Keratinocyte (primary cell): ENCODE measurements around the gene OR5J2. TPM values are rescaled to one million over a fixed set of nuclear protein-coding genes. Genes with fewer than 3 reads are reported as not detected.

Source experiments
- DNase-seq: peaks from one replicate; pipeline ENCODE4 v3.0.0-alpha.2; 2011; ENCODE audit warnings: low read depth, missing footprints, low spot score
- FAIRE-seq: peaks from 2 replicates; lab custom pipeline; 2011; peaks lifted over from hg19 to GRCh38; lab: Jason Lieb, UNC
- H2AFZ ChIP-seq: 2 replicates; pipeline ENCODE4 v1.6.0; 2012; ENCODE audit warnings: low read length, control low read depth, inconsistent platforms; ENCODE audit not compliant: control insufficient read depth
- H3K27ac ChIP-seq: 2 replicates; pipeline ENCODE4 v1.5.1; 2011; ENCODE audit warnings: low read length; ENCODE audit not compliant: control insufficient read depth, insufficient read depth
- H3K27me3 ChIP-seq: 3 replicates; pipeline ENCODE4 v1.6.0; 2011; ENCODE audit warnings: low read length; ENCODE audit not compliant: control insufficient read depth, insufficient read depth; ENCODE audit errors: extremely low read depth
- H3K36me3 ChIP-seq, 2 experiments: 2 replicates in 1 of 2; 3 replicates in 1 of 2; pipeline ENCODE4 v1.5.1; 2011; ENCODE audit warnings: low read length in 2 of 2, mild to moderate bottlenecking in 1 of 2; ENCODE audit not compliant: control insufficient read depth in 2 of 2, insufficient read depth in 2 of 2; ENCODE audit errors: extremely low read depth in 1 of 2
- H3K4me1 ChIP-seq: 3 replicates; pipeline ENCODE4 v1.5.1; 2011; ENCODE audit warnings: low read length; ENCODE audit not compliant: control insufficient read depth, insufficient read depth; ENCODE audit errors: extremely low read depth
- H3K4me2 ChIP-seq: 3 replicates; pipeline ENCODE4 v1.6.0; 2011; ENCODE audit warnings: low read depth, low read length; ENCODE audit not compliant: control insufficient read depth, insufficient read depth; ENCODE audit errors: extremely low read depth
- H3K4me3 ChIP-seq, 3 experiments: fragments of 200-600 bp in 1 of 3; sonication (generic) in 1 of 3; 2 replicates in 2 of 3; 3 replicates in 1 of 3; pipeline ENCODE4 v1.5.1; 2011 to 2016; ENCODE audit warnings: low read length in 3 of 3, mild to moderate bottlenecking in 3 of 3, control low read depth in 2 of 3, inconsistent platforms in 1 of 3, low read depth in 1 of 3, mixed read lengths in 1 of 3, mixed run types in 1 of 3, moderate library complexity in 1 of 3; ENCODE audit not compliant: control insufficient read depth in 2 of 3, insufficient read depth in 2 of 3; ENCODE audit errors: extremely low read depth in 1 of 3
- H3K79me2 ChIP-seq: 2 replicates; pipeline ENCODE4 v1.6.0; 2012; ENCODE audit warnings: low read length; ENCODE audit not compliant: control insufficient read depth, insufficient read depth
- H3K9ac ChIP-seq: 3 replicates; pipeline ENCODE4 v1.6.0; 2011; ENCODE audit warnings: low read length; ENCODE audit not compliant: control insufficient read depth, insufficient read depth; ENCODE audit errors: extremely low read depth
- H3K9me1 ChIP-seq: 3 replicates; pipeline ENCODE4 v1.6.0; 2011; ENCODE audit warnings: low read length; ENCODE audit not compliant: control insufficient read depth, insufficient read depth; ENCODE audit errors: extremely low read depth
- H3K9me3 ChIP-seq: 2 replicates; pipeline ENCODE4 v1.5.1; 2012; ENCODE audit warnings: low read depth, low read length; ENCODE audit not compliant: control insufficient read depth
- H4K20me1 ChIP-seq: 3 replicates; pipeline ENCODE4 v1.6.0; 2011; ENCODE audit warnings: low read length; ENCODE audit not compliant: control insufficient read depth, insufficient read depth; ENCODE audit errors: extremely low read depth
- CTCF ChIP-seq, 3 experiments: IDR thresholded peaks in 1 of 3; conservative IDR thresholded peaks in 1 of 3; optimal IDR thresholded peaks in 1 of 3; 2 replicates in 2 of 3; 3 replicates in 1 of 3; pipeline versions ENCODE3 to v1.5.1; 2011; ENCODE audit warnings: low read length in 3 of 3, mild to moderate bottlenecking in 3 of 3, moderate library complexity in 2 of 3, control low read depth in 1 of 3, inconsistent platforms in 1 of 3; ENCODE audit not compliant: insufficient read depth in 2 of 3; ENCODE audit errors: extremely low read depth in 1 of 3
- EZH2 ChIP-seq: IDR thresholded peaks from one replicate; pipeline ENCODE4 v1.6.1; 2012; ENCODE audit warnings: inconsistent platforms, mild to moderate bottlenecking, low read length, moderate library complexity
- dilution Hi-C: fragments of 300-500 bp; cut with MboI; formaldehyde crosslinking; loops from one replicate; pipeline ENCODE4 v1.7.0; 2020; ENCODE audit warnings: low sequenced_read_pairs; ENCODE audit not compliant: extremely low pct_ligation_motif_present
- polyA plus RNA-seq, 5 experiments: library from polyadenylated mRNA; depleted of rRNA in 3 of 5; stranded (reverse) in 3 of 5; stranded (forward) in 1 of 5; unstranded in 1 of 5; fragments of >200 nt; gene quantifications; 1 replicate in 1 of 5; 2 replicates in 3 of 5; 3 replicates in 1 of 5; pipeline versions ENCODE4 v1.2.1 to v1.2.3, GENCODE V29; 2011 to 2012; ENCODE audit warnings: missing spikeins in 2 of 5, low read depth in 1 of 5, low replicate concordance in 1 of 5

OR5J2 gene
- polyA plus RNA-seq, 1 donor (not counting 4 experiments of a cell fraction or from before 2014, with no cell fraction given): not detected

- Histone ChIP-seq H3K4me2 (no peak overlapping the region), H4K20me1 (no peaks in the 10 kb centered on the region), H3K9me1 (no peaks in the 10 kb centered on the region), H3K9me3 (no peaks in the 10 kb centered on the region), H3K36me3 (no peaks in the 10 kb centered on the region), H3K9ac (no peak overlapping the region), H2AFZ (no peak overlapping the region), H3K27me3 (no peaks in the 10 kb centered on the region), H3K4me3 (no peak overlapping the region), H3K27ac (no peak overlapping the region), H3K4me1 (no peaks in the 10 kb centered on the region), H3K79me2 (no peaks in the 10 kb centered on the region)
- DNase-seq: no peak
- TF ChIP-seq EZH2 (no peak), CTCF (optimal IDR thresholded peaks at IDR 0.05 in 1 of 3, IDR thresholded peaks at IDR 0.05 in 1 of 3, conservative IDR thresholded peaks at IDR 0.05 in 1 of 3; ENCODE audit: extremely low read depth in 1 of 3, insufficient read depth in 2 of 3, low read length in 3 of 3) (no peak)
- FAIRE-seq: no peak
- dilution Hi-C loops: no loop called here
Measured at GRCh38 chr11:56197367-56197766, 20.9 kb downstream of the OR5J2 start.

- Histone ChIP-seq H3K27me3 (no peaks in the 10 kb centered on the region), H3K4me3 (no peak overlapping the region), H3K9ac (no peak overlapping the region), H4K20me1 (no peaks in the 10 kb centered on the region), H3K9me1 (no peaks in the 10 kb centered on the region), H3K79me2 (no peaks in the 10 kb centered on the region), H3K36me3 (no peaks in the 10 kb centered on the region), H3K4me2 (no peak overlapping the region), H3K27ac (no peak overlapping the region), H3K9me3 (peaks cover 2% of the 10 kb centered on the region), H2AFZ (no peak overlapping the region), H3K4me1 (no peaks in the 10 kb centered on the region)
- dilution Hi-C loops: no loop called here
- DNase-seq (no peak), FAIRE-seq (no peak)
- TF ChIP-seq CTCF (optimal IDR thresholded peaks at IDR 0.05 in 1 of 3, IDR thresholded peaks at IDR 0.05 in 1 of 3, conservative IDR thresholded peaks at IDR 0.05 in 1 of 3; ENCODE audit: extremely low read depth in 1 of 3, insufficient read depth in 2 of 3, low read length in 3 of 3) (no peak), EZH2 (no peak)
Measured at GRCh38 chr11:56207790-56208189, 31.4 kb downstream of the OR5J2 start.
